Tibial nerve (tissue), 3 donors: ENCODE data around the gene ITGA11.
A peak's percentile ranks its signal among the peaks of the same experiment; 100 is the strongest.

Experiments used
- CTCF ChIP-seq, 5 experiments: fragments of 200-600 bp in 3 of 5; fragments of 450-650 bp in 2 of 5; sonication (generic) in 3 of 5; IDR thresholded peaks; one replicate each; pipeline ENCODE4 v1.5.1; 2016 to 2019; ENCODE audit warnings: antibody characterized with exemption in 5 of 5, mild to moderate bottlenecking in 3 of 5, moderate library complexity in 2 of 5
- POLR2A ChIP-seq, 2 donors: fragments of 450-650 bp; IDR thresholded peaks; one replicate each; pipeline ENCODE4 v1.6.1; 2017; ENCODE audit warnings: antibody characterized with exemption in 2 of 2, mild to moderate bottlenecking in 2 of 2, moderate library complexity in 2 of 2

GRCh38 chr15:68277603-68278344 is 154.2 kb downstream of the ITGA11 start, which contains the start of gene FEM1B:
- peak; percentile 74 to 78 for TF ChIP-seq POLR2A (IDR thresholded peaks at IDR 0.05)
- peak in 2 of 5 experiments; percentile 25 to 39 for TF ChIP-seq CTCF (IDR thresholded peaks at IDR 0.05)
